ENCODE data around the gene SRSF7.

The SRSF7 gene

GRCh38 chr2:38734299-38735058, 16.7 kb downstream of the SRSF7 start:
- H3K4me1 ChIP-seq (ENCODE audit: control extremely low read depth in 1 of 4, control insufficient read depth in 4 of 4, insufficient read depth in 4 of 4, low read length in 3 of 4) = peaks cover 0 to 4% (median 0%) of the 10 kb centered on the region in 4 experiments
- POLR2A ChIA-PET = no interaction called here
- H3K27me3 ChIP-seq (replicated peaks in 2 of 5; ENCODE audit: control insufficient read depth in 4 of 5, insufficient read depth in 5 of 5, low read length in 4 of 5) = no peaks in the 10 kb centered on the region
- H3K27ac ChIP-seq (ENCODE audit: insufficient read depth in 1 of 2, low read depth in 1 of 2, low read length in 2 of 2, poor library complexity in 1 of 2, severe bottlenecking in 2 of 2) = no peak overlapping the region
- peaks cover 9 to 14% (median 11%) of the 10 kb centered on the region in 4 experiments for H3K36me3 ChIP-seq (ENCODE audit: control insufficient read depth in 4 of 4, insufficient read depth in 4 of 4, low read length in 3 of 4)
- no peak overlapping the region for H3K4me3 ChIP-seq (ENCODE audit: control insufficient read depth in 1 of 7, extremely low read depth in 1 of 7, insufficient read depth in 4 of 7, low read depth in 2 of 7, low read length in 6 of 7)
- WGBS (ENCODE audit: insufficient coverage) = 96% methylated on average over 7 of the region's 9 CpGs
- CTCF ChIA-PET = interaction anchor here (0.6 to 15.7 kb wide), 7 partner anchors 10 to 199 kb away, joined by 3 to 203 read pairs (median 3); no protein-coding TSS in a partner anchor
- DNase-seq = no peak
- peaks cover 0 to under 1% (median 0%) of the 10 kb centered on the region in 5 experiments for H3K9me3 ChIP-seq (ENCODE audit: control extremely low read depth in 1 of 5, control insufficient read depth in 4 of 5, insufficient read depth in 2 of 5, low read depth in 1 of 5, low read length in 4 of 5)

DNA sequence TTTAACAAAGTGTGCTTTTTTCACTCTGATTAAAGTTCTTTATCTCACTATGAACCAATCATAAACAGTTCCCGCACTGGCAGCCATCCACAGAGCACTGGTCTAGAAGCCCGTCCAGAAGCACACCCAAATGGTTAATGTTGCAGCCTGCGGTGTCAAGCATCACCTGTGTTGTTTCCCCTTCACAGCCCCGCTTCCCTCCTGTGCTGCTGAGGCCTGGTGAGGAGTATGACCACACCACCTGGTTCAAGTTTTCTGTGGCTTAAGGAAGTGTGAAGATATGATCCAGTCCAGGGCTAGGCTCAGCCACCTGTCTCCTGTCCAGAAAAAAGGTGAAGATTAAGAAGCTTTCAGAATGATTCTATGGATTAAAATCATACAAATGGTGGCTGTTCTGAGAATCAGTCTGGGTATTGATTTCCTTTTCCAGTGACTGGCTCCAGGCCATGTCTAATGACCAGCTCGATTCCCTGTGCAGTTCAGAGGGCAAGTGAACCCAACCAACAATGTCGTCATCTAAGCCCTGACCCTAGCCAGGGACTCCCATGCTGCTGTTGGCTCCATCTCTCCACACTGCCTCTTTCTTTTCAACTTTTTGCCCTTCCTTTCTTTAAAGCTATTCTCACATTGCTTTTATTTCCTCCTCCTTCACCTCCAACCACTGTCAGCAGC, 17.7 kb downstream of the SRSF7 start:
- H3K9me3 ChIP-seq (ENCODE audit: control extremely low read depth in 1 of 5, control insufficient read depth in 4 of 5, insufficient read depth in 2 of 5, low read depth in 1 of 5, low read length in 4 of 5) = no peaks in the 10 kb centered on the region
- H3K4me1 ChIP-seq (ENCODE audit: control extremely low read depth in 1 of 4, control insufficient read depth in 4 of 4, insufficient read depth in 4 of 4, low read length in 3 of 4) = peaks cover 0 to 4% (median 0%) of the 10 kb centered on the region in 4 experiments
- H3K36me3 ChIP-seq (ENCODE audit: control insufficient read depth in 4 of 4, insufficient read depth in 4 of 4, low read length in 3 of 4) = peaks cover 9 to 11% (median 10%) of the 10 kb centered on the region in 4 experiments
- 95% methylated on average over 5 of the region's 6 CpGs for WGBS (ENCODE audit: insufficient coverage)
- no peak overlapping the region for H3K4me3 ChIP-seq (ENCODE audit: control insufficient read depth in 1 of 7, extremely low read depth in 1 of 7, insufficient read depth in 4 of 7, low read depth in 2 of 7, low read length in 6 of 7)
- ChIA-PET CTCF (interaction anchor here (0.8 to 15.7 kb wide), 5 partner anchors 10 to 198 kb away, joined by 3 to 203 read pairs (median 4); no protein-coding TSS in a partner anchor), POLR2A (interaction anchor here (0.7 kb wide), 1 partner anchor 174 kb away, joined by 3 read pairs; no protein-coding TSS in a partner anchor)
- H3K27me3 ChIP-seq (replicated peaks in 2 of 5; ENCODE audit: control insufficient read depth in 4 of 5, insufficient read depth in 5 of 5, low read length in 4 of 5) = no peaks in the 10 kb centered on the region
- DNase-seq = no peak
- no peak overlapping the region for H3K27ac ChIP-seq (ENCODE audit: insufficient read depth in 1 of 2, low read depth in 1 of 2, low read length in 2 of 2, poor library complexity in 1 of 2, severe bottlenecking in 2 of 2)

DNA sequence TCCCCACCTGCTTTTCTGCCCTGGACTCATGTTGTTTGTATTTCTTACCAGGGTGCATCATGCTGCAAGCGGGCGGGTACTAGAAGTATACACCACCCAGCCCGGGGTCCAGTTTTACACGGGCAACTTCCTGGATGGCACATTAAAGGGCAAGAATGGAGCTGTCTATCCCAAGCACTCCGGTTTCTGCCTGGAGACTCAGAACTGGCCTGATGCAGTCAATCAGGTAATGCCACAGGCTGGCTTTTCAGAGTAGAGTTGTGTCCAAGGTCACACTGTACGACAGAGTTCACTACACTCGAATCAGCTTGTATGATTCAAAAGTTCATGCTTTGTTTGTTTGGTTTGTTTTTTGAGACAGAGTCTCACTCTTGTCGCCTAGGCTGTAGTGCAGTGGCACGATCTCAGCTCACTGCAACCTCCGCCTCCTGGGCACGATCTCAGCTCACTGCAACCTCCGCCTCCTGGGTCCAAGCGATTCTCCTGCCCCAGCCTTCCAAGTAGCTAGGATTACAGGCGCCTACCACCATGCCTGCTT, 19.4 kb downstream of the SRSF7 start:
- Histone ChIP-seq H3K9me3 (ENCODE audit: control extremely low read depth in 1 of 5, control insufficient read depth in 4 of 5, insufficient read depth in 2 of 5, low read depth in 1 of 5, low read length in 4 of 5) (no peaks in the 10 kb centered on the region), H3K4me3 (ENCODE audit: control insufficient read depth in 1 of 7, extremely low read depth in 1 of 7, insufficient read depth in 4 of 7, low read depth in 2 of 7, low read length in 6 of 7) (no peak overlapping the region), H3K36me3 (ENCODE audit: control insufficient read depth in 4 of 4, insufficient read depth in 4 of 4, low read length in 3 of 4) (peaks cover 0 to 5% (median 2%) of the 10 kb centered on the region in 4 experiments), H3K27ac (ENCODE audit: insufficient read depth in 1 of 2, low read depth in 1 of 2, low read length in 2 of 2, poor library complexity in 1 of 2, severe bottlenecking in 2 of 2) (no peak overlapping the region), H3K27me3 (replicated peaks in 2 of 5; ENCODE audit: control insufficient read depth in 4 of 5, insufficient read depth in 5 of 5, low read length in 4 of 5) (no peaks in the 10 kb centered on the region), H3K4me1 (ENCODE audit: control extremely low read depth in 1 of 4, control insufficient read depth in 4 of 4, insufficient read depth in 4 of 4, low read length in 3 of 4) (no peaks in the 10 kb centered on the region)
- 99% methylated on average over 14 of the region's 14 CpGs for WGBS (ENCODE audit: insufficient coverage)
- POLR2A ChIA-PET = no interaction called here
- CTCF ChIA-PET = interaction anchor here (0.7 to 15.7 kb wide), 5 partner anchors 127 to 195 kb away, joined by 3 to 203 read pairs (median 8); no protein-coding TSS in a partner anchor
- DNase-seq = no peak

DNA sequence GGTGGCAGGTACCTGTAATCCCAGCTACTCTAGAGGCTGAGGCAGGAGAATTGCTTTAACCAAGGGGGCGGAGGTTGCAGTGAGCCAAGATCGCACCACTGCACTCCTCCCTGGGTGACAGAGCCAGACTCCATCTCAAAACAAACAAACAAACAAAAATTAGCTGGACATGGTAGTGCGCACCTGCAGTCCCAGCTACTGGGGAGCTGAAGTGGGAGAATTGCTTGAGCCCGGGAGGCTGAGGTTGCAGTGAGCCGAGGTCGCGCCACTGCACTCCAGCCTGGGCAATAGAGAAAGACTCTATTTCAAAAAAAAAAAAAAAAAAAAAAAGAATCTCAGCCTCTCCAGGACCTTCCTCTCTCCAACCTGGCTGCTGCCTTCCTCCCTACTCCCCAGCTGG, 20.1 kb downstream of the SRSF7 start:
- Histone ChIP-seq H3K27ac (ENCODE audit: insufficient read depth in 1 of 2, low read depth in 1 of 2, low read length in 2 of 2, poor library complexity in 1 of 2, severe bottlenecking in 2 of 2) (no peak overlapping the region), H3K4me3 (ENCODE audit: control insufficient read depth in 1 of 7, extremely low read depth in 1 of 7, insufficient read depth in 4 of 7, low read depth in 2 of 7, low read length in 6 of 7) (no peak overlapping the region), H3K36me3 (ENCODE audit: control insufficient read depth in 4 of 4, insufficient read depth in 4 of 4, low read length in 3 of 4) (peaks cover 0 to 5% (median 2%) of the 10 kb centered on the region in 4 experiments), H3K27me3 (replicated peaks in 2 of 5; ENCODE audit: control insufficient read depth in 4 of 5, insufficient read depth in 5 of 5, low read length in 4 of 5) (no peaks in the 10 kb centered on the region), H3K4me1 (ENCODE audit: control extremely low read depth in 1 of 4, control insufficient read depth in 4 of 4, insufficient read depth in 4 of 4, low read length in 3 of 4) (no peaks in the 10 kb centered on the region), H3K9me3 (ENCODE audit: control extremely low read depth in 1 of 5, control insufficient read depth in 4 of 5, insufficient read depth in 2 of 5, low read depth in 1 of 5, low read length in 4 of 5) (no peaks in the 10 kb centered on the region)
- WGBS (ENCODE audit: insufficient coverage) = no CpG with 5 or more reads among the region's 7 CpGs
- CTCF ChIA-PET = interaction anchor here (0.6 to 15.7 kb wide), 6 partner anchors 11 to 173 kb away, joined by 3 to 203 read pairs (median 7); no protein-coding TSS in a partner anchor
- no peak for DNase-seq
- POLR2A ChIA-PET = no interaction called here

- no peak for DNase-seq
- POLR2A ChIA-PET = no interaction called here
- Histone ChIP-seq H3K4me1 (ENCODE audit: control extremely low read depth in 1 of 4, control insufficient read depth in 4 of 4, insufficient read depth in 4 of 4, low read length in 3 of 4) (no peaks in the 10 kb centered on the region), H3K36me3 (ENCODE audit: control insufficient read depth in 4 of 4, insufficient read depth in 4 of 4, low read length in 3 of 4) (peaks cover 0 to 4% (median 2%) of the 10 kb centered on the region in 4 experiments), H3K9me3 (ENCODE audit: control extremely low read depth in 1 of 5, control insufficient read depth in 4 of 5, insufficient read depth in 2 of 5, low read depth in 1 of 5, low read length in 4 of 5) (no peaks in the 10 kb centered on the region), H3K27ac (ENCODE audit: insufficient read depth in 1 of 2, low read depth in 1 of 2, low read length in 2 of 2, poor library complexity in 1 of 2, severe bottlenecking in 2 of 2) (no peak overlapping the region), H3K27me3 (replicated peaks in 2 of 5; ENCODE audit: control insufficient read depth in 4 of 5, insufficient read depth in 5 of 5, low read length in 4 of 5) (no peaks in the 10 kb centered on the region), H3K4me3 (ENCODE audit: control insufficient read depth in 1 of 7, extremely low read depth in 1 of 7, insufficient read depth in 4 of 7, low read depth in 2 of 7, low read length in 6 of 7) (no peak overlapping the region)
- WGBS (ENCODE audit: insufficient coverage) = no CpG with 5 or more reads among the region's 2 CpGs
- CTCF ChIA-PET = interaction anchor here (1.5 to 15.7 kb wide), 4 partner anchors 125 to 192 kb away, joined by 3 to 203 read pairs (median 44); partner anchors contain the start of gene HNRNPLL
Measured at GRCh38 chr2:38728694-38729093, 22.5 kb downstream of the SRSF7 start.

DNA sequence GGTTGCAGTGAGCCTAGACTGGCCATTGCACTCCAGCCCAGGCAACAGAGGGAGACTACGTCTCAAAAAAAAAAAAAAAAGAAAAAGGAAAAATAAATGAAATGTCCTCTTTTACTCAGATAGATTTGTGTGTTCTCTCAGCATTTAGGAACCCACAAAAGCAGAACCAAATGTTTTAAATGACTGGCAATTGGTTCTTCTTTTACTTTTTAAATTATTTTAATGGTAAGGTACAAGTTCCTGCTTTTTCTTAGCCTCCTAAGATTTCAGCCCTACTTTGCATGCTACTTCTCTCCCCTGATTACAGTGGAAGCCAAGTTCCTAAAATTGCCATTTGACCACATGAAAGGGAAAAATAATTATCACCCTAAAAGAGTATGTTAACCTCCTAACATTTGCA, 23.5 kb downstream of the SRSF7 start:
- POLR2A ChIA-PET = no interaction called here
- H3K27me3 ChIP-seq (replicated peaks in 2 of 5; ENCODE audit: control insufficient read depth in 4 of 5, insufficient read depth in 5 of 5, low read length in 4 of 5) = no peaks in the 10 kb centered on the region
- H3K36me3 ChIP-seq (ENCODE audit: control insufficient read depth in 4 of 4, insufficient read depth in 4 of 4, low read length in 3 of 4) = peaks cover 0 to 3% (median 2%) of the 10 kb centered on the region in 4 experiments
- H3K9me3 ChIP-seq (ENCODE audit: control extremely low read depth in 1 of 5, control insufficient read depth in 4 of 5, insufficient read depth in 2 of 5, low read depth in 1 of 5, low read length in 4 of 5) = no peaks in the 10 kb centered on the region
- WGBS (ENCODE audit: insufficient coverage) = no CpG with 5 or more reads among the region's 1 CpG
- peaks cover 6 to 7% (median 6%) of the 10 kb centered on the region in 4 experiments for H3K4me1 ChIP-seq (ENCODE audit: control extremely low read depth in 1 of 4, control insufficient read depth in 4 of 4, insufficient read depth in 4 of 4, low read length in 3 of 4)
- no peak overlapping the region for H3K27ac ChIP-seq (ENCODE audit: insufficient read depth in 1 of 2, low read depth in 1 of 2, low read length in 2 of 2, poor library complexity in 1 of 2, severe bottlenecking in 2 of 2)
- no peak for DNase-seq
- no peak overlapping the region for H3K4me3 ChIP-seq (ENCODE audit: control insufficient read depth in 1 of 7, extremely low read depth in 1 of 7, insufficient read depth in 4 of 7, low read depth in 2 of 7, low read length in 6 of 7)
- CTCF ChIA-PET = interaction anchor here (1.5 to 15.7 kb wide), 3 partner anchors 124 to 178 kb away, joined by 3 to 203 read pairs (median 80); partner anchors contain the start of gene HNRNPLL

Measured in common myeloid progenitor, CD34-positive (primary cell).